Eye (tissue), 1 donor: ENCODE data around the gene SLC17A5.
"Not testable (repeated sequence)": the region's sequence is repeated elsewhere in the genome, so short reads cannot be mapped to it uniquely, and the experiment has no call there.

Experiments
- DNase-seq: peaks from one replicate; pipeline ENCODE4 v3.0.0-alpha.2; 2015

SLC17A5 gene

GRCh38 chr6:73653571-73654424 is at the start of gene SLC17A5:
Gene SLC17A5 (minus strand): TSS chr6:73653992. CDS start chr6:73653886, 106 bp downstream.
- DNase-seq, result peak; percentile 97

GRCh38 chr6:73703466-73703865 is 49.7 kb upstream of the SLC17A5 start:
- DNase-seq, result no peak

- no peak for DNase-seq
Measured at GRCh38 chr6:73702444-73702843, 48.7 kb upstream of the SLC17A5 start.

GRCh38 chr6:73699676-73700459 is 46.1 kb upstream of the SLC17A5 start:
- DNase-seq, result no peak

- no peak for DNase-seq
Measured at GRCh38 chr6:73696966-73697655, 43.3 kb upstream of the SLC17A5 start.

GRCh38 chr6:73695619-73696421 is 42.0 kb upstream of the SLC17A5 start, which contains the start of gene CD109:
Gene CD109 (plus strand): TSS chr6:73696203. CDS start chr6:73696216, 13 bp downstream.
- DNase-seq, result peak; percentile 85

GRCh38 chr6:73694711-73695411 is 41.1 kb upstream of the SLC17A5 start:
- DNase-seq, result peak; percentile 10

GRCh38 chr6:73691512-73691911 is 37.7 kb upstream of the SLC17A5 start:
- no peak for DNase-seq

GRCh38 chr6:73690056-73690455 is 36.3 kb upstream of the SLC17A5 start:
- no peak for DNase-seq

- DNase-seq, result peak; percentile 21
Measured at GRCh38 chr6:73688351-73688750, 34.6 kb upstream of the SLC17A5 start.

- DNase-seq, result not testable (repeated sequence)
Measured at GRCh38 chr6:73683574-73683973, 29.8 kb upstream of the SLC17A5 start.

- DNase-seq, result no peak
Measured at GRCh38 chr6:73680289-73680918, 26.6 kb upstream of the SLC17A5 start.

- DNase-seq, result not testable (repeated sequence)
Measured at GRCh38 chr6:73679846-73680245, 26.1 kb upstream of the SLC17A5 start.

- DNase-seq, result no peak
Measured at GRCh38 chr6:73679009-73679408, 25.2 kb upstream of the SLC17A5 start.

GRCh38 chr6:73675466-73676098 is 21.8 kb upstream of the SLC17A5 start:
- DNase-seq, result peak; percentile 93

GRCh38 chr6:73671911-73672685 is 18.3 kb upstream of the SLC17A5 start:
- no peak for DNase-seq

- DNase-seq, result no peak
Measured at GRCh38 chr6:73669005-73669404, 15.2 kb upstream of the SLC17A5 start.

- DNase-seq, result no peak
Measured at GRCh38 chr6:73667798-73668197, 14.0 kb upstream of the SLC17A5 start.

- DNase-seq, result no peak
Measured at GRCh38 chr6:73666393-73666792, 12.6 kb upstream of the SLC17A5 start.
